GM21619 (cell line): ENCODE data around the gene POU4F3.

Experiments used
- ATAC-seq: cut with Tn5 transposase; IDR thresholded peaks from one replicate; pipeline ENCODE4 v1.9.1; 2021; ENCODE audit not compliant: unreplicated experiment

POU4F3 gene

DNA sequence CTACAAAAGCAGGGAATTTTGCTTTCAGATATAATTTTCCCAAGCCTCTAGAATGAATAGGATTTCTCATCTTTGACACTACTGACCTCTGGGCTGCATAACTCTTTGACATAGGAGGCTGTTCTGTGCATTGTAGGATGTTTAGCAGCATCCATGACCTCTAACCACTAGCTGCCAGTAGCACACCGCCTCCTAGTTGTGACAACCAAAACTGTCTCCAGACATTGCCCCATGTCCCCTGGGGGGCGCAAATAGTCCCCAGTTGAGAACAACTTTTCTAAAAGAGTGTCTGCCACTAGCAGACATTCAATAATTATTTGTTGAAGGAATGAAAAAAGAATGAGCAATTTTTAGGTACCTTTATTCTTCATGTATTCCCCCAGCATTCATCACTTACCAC lies 51.8 kb downstream of the POU4F3 start:
- no peak for ATAC-seq
